Ishikawa (cell line): Measurements from ENCODE around the gene RHOF.

Source experiments
- REST ChIP-seq: IDR thresholded peaks from 2 replicates; pipeline ENCODE4 v1.6.1; 2012; ENCODE audit warnings: low read depth, mild to moderate bottlenecking
- TAF1 ChIP-seq: IDR thresholded peaks from 2 replicates; pipeline ENCODE4 v1.6.1; 2012; ENCODE audit warnings: low read depth, mild to moderate bottlenecking
- TCF12 ChIP-seq: IDR thresholded peaks from 2 replicates; pipeline ENCODE4 v1.6.1; 2012; ENCODE audit warnings: low read depth

GRCh38 chr12:121799156-121799841, 5.8 kb upstream of the RHOF start:
- TF ChIP-seq TCF12 = no peak; the same call in 1 of the 2 replicates
- peak; percentile 4; the same call in 1 of the 2 replicates for TF ChIP-seq TAF1
- no peak for TF ChIP-seq REST
